Activated T-helper 1 cell treated with anti-CD3 and anti-CD28 coated beads, Interleukin-12 subunit alpha, Interleukin-12 subunit beta, Interleukin-2, Interleukin-4 antibody, amounts not matched to agents 30 ng/mL and 10 ng/mL and 1 ng/mL, durations not matched to agents 14 hours and 24 hours and 36 hours (primary cell): ENCODE results near the gene NOL3. TPM values are rescaled to one million over a fixed set of nuclear protein-coding genes. Genes with fewer than 3 reads are reported as not detected.

Source experiments
- DNase-seq: peaks from one replicate; pipeline ENCODE4 v3.0.0; 2021; ENCODE audit warnings: low spot score
- H3K27ac Mint-ChIP-seq: one replicate; pipeline ENCODE4 v1.8.0; 2021; ENCODE audit warnings: mild to moderate bottlenecking, mixed read lengths
- H3K27me3 Mint-ChIP-seq: one replicate; pipeline ENCODE4 v1.8.0; 2022; ENCODE audit warnings: mild to moderate bottlenecking, moderate library complexity, mixed read lengths; ENCODE audit not compliant: insufficient read depth
- H3K36me3 Mint-ChIP-seq: one replicate; pipeline ENCODE4 v1.8.0; 2021; ENCODE audit warnings: low read depth, mixed read lengths
- H3K4me1 Mint-ChIP-seq: one replicate; pipeline ENCODE4 v1.8.0; 2021; ENCODE audit warnings: low read depth, mixed read lengths
- H3K4me3 Mint-ChIP-seq: one replicate; pipeline ENCODE4 v1.8.0; 2021; ENCODE audit warnings: mild to moderate bottlenecking, moderate library complexity, mixed read lengths
- H3K9me3 Mint-ChIP-seq: one replicate; pipeline ENCODE4 v1.8.0; 2021; ENCODE audit warnings: mixed read lengths
- intact Hi-C: fragments of 100-400 bp; cut with micrococcal nuclease; formaldehyde crosslinking; loops from one replicate; pipeline ENCODE4 v1.15.1; 2024
- total RNA-seq: library from RNA; stranded (reverse); gene quantifications from 2 replicates; pipeline ENCODE4 v1.2.3, GENCODE V29; 2022

NOL3 gene
- total RNA-seq, 1 donor from 2014 or later: 22.9 TPM

- no peak for DNase-seq
- intact Hi-C loops: no loop called here
- H3K36me3 Mint-ChIP-seq: peaks cover 9% of the 10 kb centered on the region
- H3K4me1 Mint-ChIP-seq: peaks cover 52% of the 10 kb centered on the region
- peaks cover 14% of the 10 kb centered on the region for H3K27me3 Mint-ChIP-seq
- no peaks in the 10 kb centered on the region for H3K9me3 Mint-ChIP-seq
- no peak overlapping the region for H3K4me3 Mint-ChIP-seq
- H3K27ac Mint-ChIP-seq: no peak overlapping the region
These were observed 2.8 kb upstream of the NOL3 start for GRCh38 chr16:67167588-67167987.

GRCh38 chr16:67169011-67169451 is 1.3 kb upstream of the NOL3 start:
- Mint-ChIP-seq H3K4me3 (peak overlapping the region; percentile 89), H3K9me3 (no peaks in the 10 kb centered on the region), H3K4me1 (peaks cover 66% of the 10 kb centered on the region), H3K36me3 (peaks cover 15% of the 10 kb centered on the region), H3K27me3 (peaks cover 14% of the 10 kb centered on the region), H3K27ac (no peak overlapping the region)
- DNase-seq: no peak
- intact Hi-C loops: no loop called here

GRCh38 chr16:67169642-67170167 is 633 bp upstream of the NOL3 start:
- H3K9me3 Mint-ChIP-seq: no peaks in the 10 kb centered on the region
- peak overlapping the region; percentile 88 for H3K27ac Mint-ChIP-seq
- intact Hi-C loops: loop anchor here (1.0 kb wide), 3 partner anchors 9 to 14 kb away; partner anchors contain the start of genes FBXL8, MATCAP1 and TRADD
- H3K27me3 Mint-ChIP-seq: peaks cover 14% of the 10 kb centered on the region
- H3K36me3 Mint-ChIP-seq: peaks cover 15% of the 10 kb centered on the region
- H3K4me1 Mint-ChIP-seq: peaks cover 66% of the 10 kb centered on the region
- H3K4me3 Mint-ChIP-seq: peak overlapping the region; percentile 89
- no peak for DNase-seq

GRCh38 chr16:67170949-67171649 is 761 bp downstream of the NOL3 start:
- Mint-ChIP-seq H3K27me3 (peaks cover 6% of the 10 kb centered on the region), H3K9me3 (no peaks in the 10 kb centered on the region), H3K4me3 (peak overlapping the region; percentile 89), H3K4me1 (peaks cover 76% of the 10 kb centered on the region), H3K27ac (peak overlapping the region; percentile 87), H3K36me3 (peaks cover 22% of the 10 kb centered on the region)
- DNase-seq: no peak
- intact Hi-C loops: loop anchor here (1.0 kb wide), 3 partner anchors 7 to 12 kb away; partner anchors contain the start of genes FBXL8, MATCAP1 and TRADD

- intact Hi-C loops: no loop called here
- Mint-ChIP-seq H3K27me3 (no peaks in the 10 kb centered on the region), H3K36me3 (peaks cover 24% of the 10 kb centered on the region), H3K9me3 (no peaks in the 10 kb centered on the region), H3K4me1 (peaks cover 77% of the 10 kb centered on the region), H3K27ac (peak overlapping the region; percentile 95), H3K4me3 (peak overlapping the region; percentile 93)
- no peak for DNase-seq
These were observed 3.0 kb downstream of the NOL3 start for GRCh38 chr16:67173323-67173722.

- peaks cover 23% of the 10 kb centered on the region for H3K36me3 Mint-ChIP-seq
- no peaks in the 10 kb centered on the region for H3K9me3 Mint-ChIP-seq
- peak overlapping the region; percentile 95 for H3K27ac Mint-ChIP-seq
- intact Hi-C loops: loop anchor here (1.0 kb wide), 2 partner anchors 9 to 14 kb away; partner anchors contain the start of gene MATCAP1
- H3K4me3 Mint-ChIP-seq: peak overlapping the region; percentile 93
- peaks cover 76% of the 10 kb centered on the region for H3K4me1 Mint-ChIP-seq
- no peaks in the 10 kb centered on the region for H3K27me3 Mint-ChIP-seq
- DNase-seq: peak; percentile 71
These were observed 3.7 kb downstream of the NOL3 start for GRCh38 chr16:67173808-67174705.

- no peak overlapping the region for H3K27ac Mint-ChIP-seq
- H3K4me1 Mint-ChIP-seq: peaks cover 79% of the 10 kb centered on the region
- no peak for DNase-seq
- intact Hi-C loops: loop anchor here (1.0 kb wide), 2 partner anchors 9 to 14 kb away; partner anchors contain the start of gene MATCAP1
- no peaks in the 10 kb centered on the region for H3K9me3 Mint-ChIP-seq
- no peaks in the 10 kb centered on the region for H3K27me3 Mint-ChIP-seq
- peak overlapping the region; percentile 93 for H3K4me3 Mint-ChIP-seq
- H3K36me3 Mint-ChIP-seq: peaks cover 23% of the 10 kb centered on the region
These were observed 4.4 kb downstream of the NOL3 start for GRCh38 chr16:67174706-67175231.

- H3K4me1 Mint-ChIP-seq: peaks cover 65% of the 10 kb centered on the region
- no peaks in the 10 kb centered on the region for H3K27me3 Mint-ChIP-seq
- peak overlapping the region; percentile 23 for H3K27ac Mint-ChIP-seq
- no peaks in the 10 kb centered on the region for H3K9me3 Mint-ChIP-seq
- H3K4me3 Mint-ChIP-seq: peak overlapping the region; percentile 49
- H3K36me3 Mint-ChIP-seq: peaks cover 22% of the 10 kb centered on the region
- intact Hi-C loops: no loop called here
- DNase-seq: no peak
These were observed 6.3 kb downstream of the NOL3 start for GRCh38 chr16:67176662-67177061.

GRCh38 chr16:67177743-67178699 is 7.7 kb downstream of the NOL3 start:
- intact Hi-C loops: loop anchor here (1.0 kb wide), 1 partner anchor 8 kb away; the partner anchor contains the start of gene NOL3
- H3K27ac Mint-ChIP-seq: no peak overlapping the region
- peak; percentile 54 for DNase-seq
- no peaks in the 10 kb centered on the region for H3K9me3 Mint-ChIP-seq
- peaks cover 19% of the 10 kb centered on the region for H3K36me3 Mint-ChIP-seq
- H3K27me3 Mint-ChIP-seq: no peaks in the 10 kb centered on the region
- H3K4me3 Mint-ChIP-seq: peak overlapping the region; percentile 62
- H3K4me1 Mint-ChIP-seq: peaks cover 51% of the 10 kb centered on the region

- Mint-ChIP-seq H3K36me3 (peaks cover 13% of the 10 kb centered on the region), H3K27me3 (peaks cover 1% of the 10 kb centered on the region), H3K27ac (no peak overlapping the region), H3K4me1 (peaks cover 41% of the 10 kb centered on the region), H3K9me3 (no peaks in the 10 kb centered on the region), H3K4me3 (peak overlapping the region; percentile 29)
- no peak for DNase-seq
- intact Hi-C loops: no loop called here
These were observed 9.2 kb downstream of the NOL3 start for GRCh38 chr16:67179421-67180080.

- H3K36me3 Mint-ChIP-seq: peaks cover 13% of the 10 kb centered on the region
- H3K9me3 Mint-ChIP-seq: no peaks in the 10 kb centered on the region
- H3K27me3 Mint-ChIP-seq: peaks cover 3% of the 10 kb centered on the region
- DNase-seq: no peak
- H3K27ac Mint-ChIP-seq: no peak overlapping the region
- H3K4me1 Mint-ChIP-seq: peaks cover 42% of the 10 kb centered on the region
- intact Hi-C loops: no loop called here
- H3K4me3 Mint-ChIP-seq: no peak overlapping the region
These were observed 9.8 kb downstream of the NOL3 start for GRCh38 chr16:67180166-67180565.
